Activated naive CD4-positive, alpha-beta T cell treated with anti-CD3 and anti-CD28 coated beads, Interleukin-2, amount 50 U/mL, for 72 hours (primary cell): Measurements from ENCODE around the gene MCTP2. TPM values are rescaled to one million over a fixed set of nuclear protein-coding genes. Genes with fewer than 3 reads are reported as not detected.

Experiments
- ATAC-seq, 2 donors: fragments of 150-1000 bp; cut with Tn5 transposase; 2 replicates each; pipeline ENCODE4 v1.10.0; 2021; ENCODE audit warnings: mild to moderate bottlenecking in 2 of 2, moderate library complexity in 2 of 2
- DNase-seq, 2 donors: peaks; one replicate each; pipeline ENCODE4 v3.0.0; 2021 to 2022; ENCODE audit warnings: low spot score in 2 of 2
- H3K27ac Mint-ChIP-seq, 2 donors: one replicate each; pipeline ENCODE4 v1.8.0; 2022; ENCODE audit warnings: mild to moderate bottlenecking in 2 of 2, mixed read lengths in 2 of 2
- H3K36me3 Mint-ChIP-seq, 2 donors: one replicate each; pipeline ENCODE4 v1.8.0; 2022; ENCODE audit warnings: mixed read lengths in 2 of 2
- H3K9me3 Mint-ChIP-seq, 2 donors: one replicate each; pipeline ENCODE4 v1.8.0; 2022; ENCODE audit warnings: mixed read lengths in 2 of 2
- total RNA-seq, 2 donors: library from RNA; stranded (reverse); gene quantifications; one replicate each; pipeline ENCODE4 v1.2.3, GENCODE V29; 2022

The MCTP2 gene
- total RNA-seq, 2 donors from 2014 or later = 31.4 to 48.2 TPM

DNA sequence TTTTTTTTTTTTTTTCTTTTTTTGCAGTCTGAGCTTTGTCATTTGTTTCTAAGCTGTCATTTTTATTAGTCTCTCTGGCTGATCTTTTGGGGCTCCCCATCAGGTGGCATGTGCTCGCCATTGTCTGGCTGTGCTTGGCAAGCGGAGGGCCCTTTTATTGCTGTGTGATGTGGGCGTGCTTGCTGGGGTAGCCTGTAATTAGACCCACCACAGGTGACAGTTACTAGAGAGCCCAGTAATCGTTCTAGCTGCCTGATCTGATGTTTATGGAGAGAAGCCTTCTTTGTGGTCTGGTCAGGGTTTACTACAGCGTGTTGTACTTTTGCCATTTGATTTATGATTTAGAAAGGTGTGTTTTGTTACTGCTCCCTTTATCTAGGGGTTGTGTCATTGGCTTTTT is 179.9 kb downstream of the MCTP2 start:
- Mint-ChIP-seq H3K27ac (peak overlapping the region in 1 of 2 donors; percentile 12), H3K36me3 (peaks cover 0 to 3% of the 10 kb centered on the region in 2 donors), H3K9me3 (no peaks in the 10 kb centered on the region)
- DNase-seq (no peak), ATAC-seq (no peak)

DNA sequence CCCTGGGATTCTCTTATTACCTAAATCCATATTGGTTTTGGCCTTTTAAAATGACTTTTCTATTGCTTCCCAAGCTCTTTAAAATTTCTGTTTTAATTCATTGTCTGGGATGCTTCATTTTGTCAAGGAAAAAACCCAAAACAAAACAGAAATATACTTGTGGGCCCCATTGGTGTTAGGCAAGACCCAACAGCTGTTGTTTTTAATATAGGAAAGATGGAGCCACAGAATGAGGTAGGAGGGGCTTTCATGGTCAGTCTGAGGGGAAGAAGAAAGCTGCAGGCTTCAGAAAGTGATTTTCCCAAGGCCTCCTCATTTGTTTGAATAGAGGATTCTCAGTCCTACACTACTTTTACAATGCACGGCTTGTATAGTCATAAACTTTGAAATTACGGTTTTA is 180.5 kb downstream of the MCTP2 start:
- ATAC-seq = no peak

GRCh38 chr15:94412979-94413746 is 181.8 kb downstream of the MCTP2 start:
- H3K9me3 Mint-ChIP-seq = no peaks in the 10 kb centered on the region
- no peak for ATAC-seq
- no peak for DNase-seq
- no peaks in the 10 kb centered on the region for H3K36me3 Mint-ChIP-seq
- H3K27ac Mint-ChIP-seq = no peak overlapping the region

More for the DNA sequence above, 180.5 kb downstream of the MCTP2 start:
- Mint-ChIP-seq H3K27ac (no peak overlapping the region), H3K9me3 (no peaks in the 10 kb centered on the region), H3K36me3 (no peaks in the 10 kb centered on the region)
- no peak for DNase-seq

DNA sequence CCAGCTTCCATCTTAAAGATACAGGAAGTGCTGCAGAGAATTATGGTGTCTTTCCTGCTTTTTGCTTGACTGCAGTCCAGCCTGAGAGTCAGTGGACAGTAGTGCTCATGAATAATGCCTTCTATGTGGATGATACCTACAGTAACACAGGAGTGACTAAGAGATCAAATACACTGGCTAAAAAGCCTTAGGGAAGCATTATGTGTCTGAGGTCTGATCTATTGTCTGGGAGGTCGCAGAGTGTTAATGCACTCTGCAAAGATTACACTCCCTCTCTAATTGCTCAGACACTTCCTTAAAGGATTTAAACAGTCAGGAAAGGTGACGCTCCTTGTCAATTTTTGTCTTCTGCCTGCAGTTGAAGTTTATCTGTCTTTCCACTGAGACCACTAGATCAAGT is 183.6 kb downstream of the MCTP2 start:
- ATAC-seq (no peak), DNase-seq (no peak)
- no peaks in the 10 kb centered on the region for H3K36me3 Mint-ChIP-seq
- H3K9me3 Mint-ChIP-seq = no peaks in the 10 kb centered on the region
- H3K27ac Mint-ChIP-seq = no peak overlapping the region

DNA sequence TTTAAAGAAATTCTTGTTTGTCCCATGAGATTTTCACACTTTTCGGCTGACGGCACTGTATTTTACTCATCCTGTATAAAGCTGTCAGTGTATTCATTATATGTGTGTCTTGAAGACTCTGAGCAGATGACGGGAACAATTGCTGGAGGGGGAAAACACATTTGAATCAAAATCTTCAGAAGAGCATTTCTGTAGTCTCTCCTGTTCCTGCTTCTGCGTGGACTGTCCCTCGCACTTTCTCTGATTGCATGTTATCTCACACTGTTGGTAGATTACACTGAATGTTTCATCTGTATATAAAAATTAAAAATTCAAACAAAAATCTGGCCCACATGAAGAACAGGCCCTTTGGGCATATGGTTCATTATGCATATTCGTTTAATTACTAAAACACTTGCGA is 184.9 kb downstream of the MCTP2 start:
- Mint-ChIP-seq H3K36me3 (no peaks in the 10 kb centered on the region), H3K27ac (no peak overlapping the region), H3K9me3 (no peaks in the 10 kb centered on the region)
- ATAC-seq (no peak), DNase-seq (no peak)

- Mint-ChIP-seq H3K36me3 (peaks cover 0 to 5% of the 10 kb centered on the region in 2 donors), H3K9me3 (no peaks in the 10 kb centered on the region), H3K27ac (no peak overlapping the region)
- DNase-seq (no peak), ATAC-seq (no peak)
These were observed 185.5 kb downstream of the MCTP2 start for GRCh38 chr15:94416820-94417219.

DNA sequence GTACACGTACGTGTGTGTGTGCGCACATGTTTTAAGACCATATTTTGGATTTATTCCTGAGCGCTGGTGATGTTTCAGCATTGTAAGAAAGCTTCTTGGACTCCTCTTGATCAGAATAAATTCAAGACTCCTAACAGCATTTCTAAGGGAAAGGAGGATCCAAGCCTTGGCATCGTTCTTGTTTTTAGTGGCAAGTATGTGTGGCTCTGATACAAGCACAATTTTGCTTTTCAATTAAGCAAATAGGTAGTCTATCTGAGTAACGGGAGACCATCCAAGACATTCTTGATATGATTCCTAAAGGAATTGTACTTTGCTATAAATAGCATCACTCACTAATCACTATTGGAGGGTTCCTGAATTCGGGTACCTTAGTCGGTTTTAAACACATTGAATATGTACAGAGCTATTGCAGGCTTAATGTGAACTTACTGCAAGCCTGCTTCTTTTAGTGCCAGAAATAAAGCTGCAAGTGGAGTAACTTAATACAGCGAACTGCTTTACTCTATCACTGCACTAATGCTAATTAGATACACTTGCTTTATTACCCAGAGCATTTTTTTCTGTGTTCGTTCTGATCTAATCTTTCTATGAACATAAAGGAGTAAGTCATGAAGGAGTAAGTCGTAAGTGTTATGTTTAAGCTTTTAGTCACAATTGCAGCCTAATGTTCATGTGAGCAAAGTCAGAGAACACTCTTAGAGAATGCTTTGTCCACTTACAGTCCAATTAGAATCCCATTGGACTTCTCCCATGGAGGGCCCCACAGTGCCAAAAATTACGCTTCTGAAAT is 186.3 kb downstream of the MCTP2 start:
- Mint-ChIP-seq H3K9me3 (peaks cover 0 to 1% of the 10 kb centered on the region in 2 donors), H3K36me3 (peaks cover 0 to 7% of the 10 kb centered on the region in 2 donors), H3K27ac (no peak overlapping the region)
- ATAC-seq (no peak), DNase-seq (no peak)

GRCh38 chr15:94421706-94422105 is 190.3 kb downstream of the MCTP2 start:
- no peak for ATAC-seq
- H3K36me3 Mint-ChIP-seq = peaks cover 0 to 13% of the 10 kb centered on the region in 2 donors
- no peak for DNase-seq
- no peak overlapping the region for H3K27ac Mint-ChIP-seq
- peaks cover under 1 to 3% of the 10 kb centered on the region in 2 donors for H3K9me3 Mint-ChIP-seq

- H3K27ac Mint-ChIP-seq = no peak overlapping the region
- DNase-seq (no peak), ATAC-seq (no peak)
- H3K36me3 Mint-ChIP-seq = peaks cover 2% of the 10 kb centered on the region in 2 donors
- H3K9me3 Mint-ChIP-seq = peaks cover under 1 to 2% of the 10 kb centered on the region in 2 donors
These were observed 200.9 kb downstream of the MCTP2 start for GRCh38 chr15:94432279-94432678.

DNA sequence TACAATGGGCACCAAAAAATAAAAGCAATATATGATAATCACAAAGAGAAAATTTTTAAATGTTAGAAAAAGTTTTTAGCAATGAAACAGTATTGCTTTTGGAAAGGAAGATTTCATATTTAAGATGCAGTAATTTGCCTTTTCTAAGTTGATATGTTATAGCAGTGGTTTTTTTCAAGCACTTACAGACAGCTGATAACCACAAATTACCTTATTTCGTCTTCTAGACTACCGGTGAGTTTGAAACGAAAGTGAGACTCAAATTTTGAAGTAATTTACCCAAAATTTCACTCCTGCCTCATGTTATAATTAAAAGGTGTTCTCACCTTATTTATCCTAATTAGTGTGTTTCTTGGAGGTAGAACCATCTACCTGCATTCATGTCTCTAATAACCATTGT is 207.8 kb downstream of the MCTP2 start:
- no peak for ATAC-seq
- peaks cover 0 to 14% of the 10 kb centered on the region in 2 donors for H3K36me3 Mint-ChIP-seq
- no peak overlapping the region for H3K27ac Mint-ChIP-seq
- no peaks in the 10 kb centered on the region for H3K9me3 Mint-ChIP-seq
- DNase-seq = no peak

GRCh38 chr15:94441760-94442159 is 210.4 kb downstream of the MCTP2 start:
- Mint-ChIP-seq H3K9me3 (no peaks in the 10 kb centered on the region), H3K27ac (no peak overlapping the region), H3K36me3 (peaks cover 0 to 14% of the 10 kb centered on the region in 2 donors)
- no peak for DNase-seq
- no peak for ATAC-seq

- DNase-seq (no peak), ATAC-seq (no peak)
- H3K36me3 Mint-ChIP-seq = peaks cover 0 to 14% of the 10 kb centered on the region in 2 donors
- H3K9me3 Mint-ChIP-seq = no peaks in the 10 kb centered on the region
- H3K27ac Mint-ChIP-seq = no peak overlapping the region
These were observed 211.1 kb downstream of the MCTP2 start for GRCh38 chr15:94442480-94442879.

GRCh38 chr15:94443186-94443585 is 211.8 kb downstream of the MCTP2 start:
- Mint-ChIP-seq H3K36me3 (peaks cover 0 to 14% of the 10 kb centered on the region in 2 donors), H3K27ac (no peak overlapping the region), H3K9me3 (no peaks in the 10 kb centered on the region)
- ATAC-seq (no peak), DNase-seq (no peak)

GRCh38 chr15:94445566-94446160 is 214.3 kb downstream of the MCTP2 start:
- Mint-ChIP-seq H3K9me3 (no peaks in the 10 kb centered on the region), H3K36me3 (peaks cover 0 to 11% of the 10 kb centered on the region in 2 donors), H3K27ac (peak overlapping the region in 1 of 2 donors; percentile 62)
- no peak for DNase-seq
- no peak for ATAC-seq

DNA sequence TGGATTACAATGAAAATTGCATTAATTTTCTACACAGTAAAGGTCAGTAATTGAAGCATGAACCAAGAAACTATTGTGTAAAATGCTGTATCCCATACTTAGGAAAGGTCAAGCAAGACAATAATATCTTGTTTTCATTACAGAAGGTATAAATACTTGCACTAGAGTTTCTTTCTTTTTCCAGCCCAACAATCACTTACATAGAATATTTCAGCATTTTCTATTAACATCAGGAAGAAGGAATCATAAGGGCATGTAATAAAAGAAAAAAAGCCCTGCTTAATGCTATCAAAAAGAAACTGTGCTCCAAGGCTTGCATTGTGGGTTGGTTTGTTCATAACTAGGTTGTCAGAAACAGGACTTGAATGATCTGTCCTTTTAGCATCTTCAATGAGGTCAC is 215.1 kb downstream of the MCTP2 start:
- no peak overlapping the region for H3K27ac Mint-ChIP-seq
- H3K36me3 Mint-ChIP-seq = peaks cover 0 to 7% of the 10 kb centered on the region in 2 donors
- no peak for DNase-seq
- no peak for ATAC-seq
- no peaks in the 10 kb centered on the region for H3K9me3 Mint-ChIP-seq

DNA sequence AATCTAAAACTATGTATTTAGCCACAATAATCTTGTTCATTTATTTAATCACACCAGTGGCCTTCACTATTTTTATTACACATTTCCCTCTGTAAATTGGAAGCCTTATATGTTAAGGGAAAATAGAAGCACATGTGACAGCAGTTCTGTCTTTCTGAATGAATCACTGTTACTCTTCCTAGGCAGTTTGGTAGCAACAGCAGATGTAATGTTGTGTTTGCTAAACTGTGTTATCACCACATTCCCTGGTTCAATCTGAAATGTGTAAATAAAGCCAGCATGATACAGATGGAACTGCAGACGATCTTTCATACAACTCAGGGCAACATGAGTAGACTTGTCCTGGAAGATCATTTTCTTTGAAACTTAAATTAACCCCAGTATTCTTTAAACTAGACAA is 220.1 kb downstream of the MCTP2 start:
- H3K9me3 Mint-ChIP-seq = no peaks in the 10 kb centered on the region
- H3K36me3 Mint-ChIP-seq = no peaks in the 10 kb centered on the region
- no peak for ATAC-seq
- no peak for DNase-seq
- H3K27ac Mint-ChIP-seq = no peak overlapping the region
